Spleen (tissue), 7 donors: ENCODE results near the gene CEP72.

ENCODE experiments used
- CTCF ChIP-seq, 11 experiments: fragments of 200-600 bp in 7 of 11; fragments of 450-650 bp in 4 of 11; sonication (generic) in 4 of 11; IDR thresholded peaks in 8 of 11; conservative IDR thresholded peaks in 3 of 11; 1 replicate in 7 of 11; 2 replicates in 4 of 11; pipeline versions ENCODE4 v1.4.0 to v1.8.0; 2016 to 2021; ENCODE audit warnings: antibody characterized with exemption in 11 of 11, inconsistent platforms in 4 of 11, mild to moderate bottlenecking in 1 of 11
- POLR2A ChIP-seq, 3 donors: fragments of 450-650 bp; IDR thresholded peaks; one replicate each; pipeline ENCODE4 v1.5.1; 2017; ENCODE audit warnings: antibody characterized with exemption in 3 of 3, mild to moderate bottlenecking in 1 of 3
- POLR2AphosphoS5 ChIP-seq, 3 donors: sonication (generic); formaldehyde crosslinking; IDR thresholded peaks; one replicate each; pipeline ENCODE4 v1.5.1; 2017; ENCODE audit warnings: antibody characterized with exemption in 3 of 3
- donor health status: DM: no; HTN: no; CAD: no; lungs with moderate emphysema.
- donor health status: DM: no; HTN: no; CAD: no.
- donor health status: DM: no; HTN: no; CAD: no.

- no peak for TF ChIP-seq CTCF (IDR thresholded peaks at IDR 0.05 in 8 of 11, conservative IDR thresholded peaks at IDR 0.05 in 3 of 11)
- no peak for TF ChIP-seq POLR2AphosphoS5 (IDR thresholded peaks at IDR 0.05)
- TF ChIP-seq POLR2A (IDR thresholded peaks at IDR 0.05): no peak
These were observed 54.8 kb downstream of the CEP72 start for GRCh38 chr5:666816-667498.
